ENCODE data around the gene SMARCD2. TPM values are rescaled to one million over a fixed set of nuclear protein-coding genes. Genes with fewer than 3 reads are reported as not detected.
A peak's percentile ranks its signal among the peaks of the same experiment; 100 is the strongest.

Gene SMARCD2
- total and polyA plus RNA-seq, 2 of the 13 experiments (the other 11 are each of a cell fraction or from before 2014, with no cell fraction given): 122 to 150 TPM

DNA sequence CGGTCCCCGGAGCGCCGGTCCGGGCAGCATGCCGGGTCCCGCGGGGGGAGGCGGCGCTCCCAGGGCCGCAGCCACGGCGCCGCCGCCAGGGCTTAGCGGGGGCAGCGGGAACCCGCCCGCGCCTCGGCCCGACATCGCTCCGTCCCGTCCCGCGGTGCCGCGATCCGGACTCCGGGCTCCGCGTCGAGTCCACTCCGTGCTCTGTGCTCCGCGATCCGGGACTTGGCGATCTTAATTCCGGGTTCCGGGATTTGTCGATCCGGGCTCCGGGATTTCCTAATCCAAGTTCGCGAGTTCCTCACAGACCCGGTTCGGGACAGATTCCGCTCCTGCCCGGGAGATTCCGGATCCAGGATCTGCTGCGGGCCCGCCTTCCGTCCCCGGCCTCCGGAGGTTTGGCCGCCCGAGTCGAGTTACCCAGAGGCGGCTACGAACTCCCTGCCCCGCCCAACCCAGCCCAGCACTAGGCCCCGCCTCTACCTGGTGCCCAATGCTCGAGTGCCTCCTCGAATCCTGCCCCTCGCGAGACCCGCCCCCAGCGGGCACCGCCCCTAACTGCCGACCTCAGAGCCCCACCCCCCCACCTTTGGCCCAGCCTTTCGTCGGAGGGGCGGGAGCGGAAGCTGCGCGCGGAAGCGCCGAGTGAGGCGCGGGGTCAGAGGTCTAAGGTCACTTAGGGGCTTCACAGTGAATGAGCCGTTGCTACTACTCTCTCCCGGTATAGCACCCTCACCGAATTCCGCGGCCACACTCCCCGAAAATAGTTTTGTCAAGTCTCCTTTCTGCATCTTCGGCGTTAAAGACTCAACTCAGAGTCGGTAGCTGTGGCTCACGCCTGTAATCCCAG, at the start of gene SMARCD2 (continued):
- TF ChIP-seq ZNF766 (CRISPR knock-in tag; IDR thresholded peaks at IDR 0.05; ENCODE audit: borderline replicate concordance): peak; percentile 95; the same call in 1 of the 2 replicates
- peak; percentile 57; the same call in 1 of the 2 replicates for TF ChIP-seq ZNF546 (CRISPR knock-in tag; conservative IDR thresholded peaks at IDR 0.05)
- TF ChIP-seq, protein P1, sequence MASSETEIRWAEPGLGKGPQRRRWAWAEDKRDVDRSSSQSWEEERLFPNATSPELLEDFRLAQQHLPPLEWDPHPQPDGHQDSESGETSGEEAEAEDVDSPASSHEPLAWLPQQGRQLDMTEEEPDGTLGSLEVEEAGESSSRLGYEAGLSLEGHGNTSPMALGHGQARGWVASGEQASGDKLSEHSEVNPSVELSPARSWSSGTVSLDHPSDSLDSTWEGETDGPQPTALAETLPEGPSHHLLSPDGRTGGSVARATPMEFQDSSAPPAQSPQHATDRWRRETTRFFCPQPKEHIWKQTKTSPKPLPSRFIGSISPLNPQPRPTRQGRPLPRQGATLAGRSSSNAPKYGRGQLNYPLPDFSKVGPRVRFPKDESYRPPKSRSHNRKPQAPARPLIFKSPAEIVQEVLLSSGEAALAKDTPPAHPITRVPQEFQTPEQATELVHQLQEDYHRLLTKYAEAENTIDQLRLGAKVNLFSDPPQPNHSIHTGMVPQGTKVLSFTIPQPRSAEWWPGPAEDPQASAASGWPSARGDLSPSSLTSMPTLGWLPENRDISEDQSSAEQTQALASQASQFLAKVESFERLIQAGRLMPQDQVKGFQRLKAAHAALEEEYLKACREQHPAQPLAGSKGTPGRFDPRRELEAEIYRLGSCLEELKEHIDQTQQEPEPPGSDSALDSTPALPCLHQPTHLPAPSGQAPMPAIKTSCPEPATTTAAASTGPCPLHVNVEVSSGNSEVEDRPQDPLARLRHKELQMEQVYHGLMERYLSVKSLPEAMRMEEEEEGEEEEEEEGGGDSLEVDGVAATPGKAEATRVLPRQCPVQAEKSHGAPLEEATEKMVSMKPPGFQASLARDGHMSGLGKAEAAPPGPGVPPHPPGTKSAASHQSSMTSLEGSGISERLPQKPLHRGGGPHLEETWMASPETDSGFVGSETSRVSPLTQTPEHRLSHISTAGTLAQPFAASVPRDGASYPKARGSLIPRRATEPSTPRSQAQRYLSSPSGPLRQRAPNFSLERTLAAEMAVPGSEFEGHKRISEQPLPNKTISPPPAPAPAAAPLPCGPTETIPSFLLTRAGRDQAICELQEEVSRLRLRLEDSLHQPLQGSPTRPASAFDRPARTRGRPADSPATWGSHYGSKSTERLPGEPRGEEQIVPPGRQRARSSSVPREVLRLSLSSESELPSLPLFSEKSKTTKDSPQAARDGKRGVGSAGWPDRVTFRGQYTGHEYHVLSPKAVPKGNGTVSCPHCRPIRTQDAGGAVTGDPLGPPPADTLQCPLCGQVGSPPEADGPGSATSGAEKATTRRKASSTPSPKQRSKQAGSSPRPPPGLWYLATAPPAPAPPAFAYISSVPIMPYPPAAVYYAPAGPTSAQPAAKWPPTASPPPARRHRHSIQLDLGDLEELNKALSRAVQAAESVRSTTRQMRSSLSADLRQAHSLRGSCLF (CRISPR knock-in tag; IDR thresholded peaks at IDR 0.05; ENCODE audit: borderline replicate concordance): peak; percentile 88; the same call in 1 of the 2 replicates
- no peak; the same call in 1 of the 2 replicates for TF ChIP-seq SAFB2 (CRISPR knock-in tag; IDR thresholded peaks at IDR 0.05; ENCODE audit: borderline replicate concordance, low read depth)
- peak; percentile 84 for TF ChIP-seq ZNF883 (CRISPR knock-in tag; IDR thresholded peaks at IDR 0.05; ENCODE audit: not compliant biosample characterization)
- TF ChIP-seq, protein P2, sequence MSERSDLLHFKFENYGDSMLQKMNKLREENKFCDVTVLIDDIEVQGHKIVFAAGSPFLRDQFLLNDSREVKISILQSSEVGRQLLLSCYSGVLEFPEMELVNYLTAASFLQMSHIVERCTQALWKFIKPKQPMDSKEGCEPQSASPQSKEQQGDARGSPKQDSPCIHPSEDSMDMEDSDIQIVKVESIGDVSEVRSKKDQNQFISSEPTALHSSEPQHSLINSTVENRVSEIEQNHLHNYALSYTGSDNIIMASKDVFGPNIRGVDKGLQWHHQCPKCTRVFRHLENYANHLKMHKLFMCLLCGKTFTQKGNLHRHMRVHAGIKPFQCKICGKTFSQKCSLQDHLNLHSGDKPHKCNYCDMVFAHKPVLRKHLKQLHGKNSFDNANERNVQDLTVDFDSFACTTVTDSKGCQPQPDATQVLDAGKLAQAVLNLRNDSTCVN (CRISPR knock-in tag; IDR thresholded peaks at IDR 0.05; ENCODE audit: borderline replicate concordance): peak; percentile 69; the same call in 1 of the 2 replicates
- peak; percentile 97 for TF ChIP-seq ZNF563 (CRISPR knock-in tag; IDR thresholded peaks at IDR 0.05)
- peak; percentile 89; the same call in 1 of the 2 replicates for TF ChIP-seq ELF4 (CRISPR knock-in tag; IDR thresholded peaks at IDR 0.05; ENCODE audit: borderline replicate concordance)
- TF ChIP-seq HMG20B (CRISPR knock-in tag; conservative IDR thresholded peaks at IDR 0.05): peak; percentile 61; the same call in 1 of the 2 replicates
- peak; percentile 99 for TF ChIP-seq HOXA5 (CRISPR knock-in tag; IDR thresholded peaks at IDR 0.05)
- peak; percentile 94; the same call in 1 of the 2 replicates for TF ChIP-seq TOE1 (CRISPR knock-in tag; IDR thresholded peaks at IDR 0.05)
- TF ChIP-seq, protein P3, sequence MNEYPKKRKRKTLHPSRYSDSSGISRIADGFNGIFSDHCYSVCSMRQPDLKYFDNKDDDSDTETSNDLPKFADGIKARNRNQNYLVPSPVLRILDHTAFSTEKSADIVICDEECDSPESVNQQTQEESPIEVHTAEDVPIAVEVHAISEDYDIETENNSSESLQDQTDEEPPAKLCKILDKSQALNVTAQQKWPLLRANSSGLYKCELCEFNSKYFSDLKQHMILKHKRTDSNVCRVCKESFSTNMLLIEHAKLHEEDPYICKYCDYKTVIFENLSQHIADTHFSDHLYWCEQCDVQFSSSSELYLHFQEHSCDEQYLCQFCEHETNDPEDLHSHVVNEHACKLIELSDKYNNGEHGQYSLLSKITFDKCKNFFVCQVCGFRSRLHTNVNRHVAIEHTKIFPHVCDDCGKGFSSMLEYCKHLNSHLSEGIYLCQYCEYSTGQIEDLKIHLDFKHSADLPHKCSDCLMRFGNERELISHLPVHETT (CRISPR knock-in tag; conservative IDR thresholded peaks at IDR 0.05): peak; percentile 99
- TF ChIP-seq, protein P4, sequence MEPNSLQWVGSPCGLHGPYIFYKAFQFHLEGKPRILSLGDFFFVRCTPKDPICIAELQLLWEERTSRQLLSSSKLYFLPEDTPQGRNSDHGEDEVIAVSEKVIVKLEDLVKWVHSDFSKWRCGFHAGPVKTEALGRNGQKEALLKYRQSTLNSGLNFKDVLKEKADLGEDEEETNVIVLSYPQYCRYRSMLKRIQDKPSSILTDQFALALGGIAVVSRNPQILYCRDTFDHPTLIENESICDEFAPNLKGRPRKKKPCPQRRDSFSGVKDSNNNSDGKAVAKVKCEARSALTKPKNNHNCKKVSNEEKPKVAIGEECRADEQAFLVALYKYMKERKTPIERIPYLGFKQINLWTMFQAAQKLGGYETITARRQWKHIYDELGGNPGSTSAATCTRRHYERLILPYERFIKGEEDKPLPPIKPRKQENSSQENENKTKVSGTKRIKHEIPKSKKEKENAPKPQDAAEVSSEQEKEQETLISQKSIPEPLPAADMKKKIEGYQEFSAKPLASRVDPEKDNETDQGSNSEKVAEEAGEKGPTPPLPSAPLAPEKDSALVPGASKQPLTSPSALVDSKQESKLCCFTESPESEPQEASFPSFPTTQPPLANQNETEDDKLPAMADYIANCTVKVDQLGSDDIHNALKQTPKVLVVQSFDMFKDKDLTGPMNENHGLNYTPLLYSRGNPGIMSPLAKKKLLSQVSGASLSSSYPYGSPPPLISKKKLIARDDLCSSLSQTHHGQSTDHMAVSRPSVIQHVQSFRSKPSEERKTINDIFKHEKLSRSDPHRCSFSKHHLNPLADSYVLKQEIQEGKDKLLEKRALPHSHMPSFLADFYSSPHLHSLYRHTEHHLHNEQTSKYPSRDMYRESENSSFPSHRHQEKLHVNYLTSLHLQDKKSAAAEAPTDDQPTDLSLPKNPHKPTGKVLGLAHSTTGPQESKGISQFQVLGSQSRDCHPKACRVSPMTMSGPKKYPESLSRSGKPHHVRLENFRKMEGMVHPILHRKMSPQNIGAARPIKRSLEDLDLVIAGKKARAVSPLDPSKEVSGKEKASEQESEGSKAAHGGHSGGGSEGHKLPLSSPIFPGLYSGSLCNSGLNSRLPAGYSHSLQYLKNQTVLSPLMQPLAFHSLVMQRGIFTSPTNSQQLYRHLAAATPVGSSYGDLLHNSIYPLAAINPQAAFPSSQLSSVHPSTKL (CRISPR knock-in tag; IDR thresholded peaks at IDR 0.05): peak; percentile 75
- TF ChIP-seq JDP2 (CRISPR knock-in tag; IDR thresholded peaks at IDR 0.05; ENCODE audit: borderline replicate concordance): peak; percentile 91; the same call in 1 of the 2 replicates
- TF ChIP-seq EED (CRISPR knock-in tag; IDR thresholded peaks at IDR 0.05): peak; percentile 79
- TF ChIP-seq ZBTB21 (CRISPR knock-in tag; IDR thresholded peaks at IDR 0.05): peak; percentile 38
